BE2C (cell line): ENCODE measurements around the gene MVK.

ENCODE experiments used
- DNase-seq: peaks from one replicate; pipeline ENCODE4 v3.0.0-alpha.2; 2020
- H3K27me3 ChIP-seq: fragments of 250-450 bp; sonication (Bioruptor Pico); 2 replicates; pipeline ENCODE4 v1.5.1; 2020; ENCODE audit warnings: mild to moderate bottlenecking
- H3K36me3 ChIP-seq: fragments of 250-450 bp; sonication (Bioruptor Pico); 2 replicates; pipeline ENCODE4 v1.5.1; 2020; ENCODE audit warnings: mild to moderate bottlenecking
- H3K4me1 ChIP-seq: fragments of 250-450 bp; sonication (Bioruptor Pico); 2 replicates; pipeline ENCODE4 v1.5.1; 2020
- H3K4me3 ChIP-seq: 2 replicates; pipeline ENCODE4 v1.5.1; 2011; ENCODE audit warnings: low read depth, low read length
- H3K9me3 ChIP-seq: fragments of 250-450 bp; sonication (Bioruptor Pico); 2 replicates; pipeline ENCODE4 v1.5.1; 2020
- CTCF ChIP-seq: IDR thresholded peaks from 2 replicates; pipeline ENCODE4 v1.5.1; 2012; ENCODE audit warnings: mild to moderate bottlenecking, low read depth, low read length

The MVK gene

GRCh38 chr12:109615556-109616229 lies 42.1 kb downstream of the MVK start:
- Histone ChIP-seq H3K36me3 (no peaks in the 10 kb centered on the region), H3K4me1 (peaks cover 40% of the 10 kb centered on the region), H3K4me3 (no peak overlapping the region), H3K9me3 (no peaks in the 10 kb centered on the region), H3K27me3 (no peaks in the 10 kb centered on the region)
- TF ChIP-seq CTCF = no peak
- no peak for DNase-seq

DNA sequence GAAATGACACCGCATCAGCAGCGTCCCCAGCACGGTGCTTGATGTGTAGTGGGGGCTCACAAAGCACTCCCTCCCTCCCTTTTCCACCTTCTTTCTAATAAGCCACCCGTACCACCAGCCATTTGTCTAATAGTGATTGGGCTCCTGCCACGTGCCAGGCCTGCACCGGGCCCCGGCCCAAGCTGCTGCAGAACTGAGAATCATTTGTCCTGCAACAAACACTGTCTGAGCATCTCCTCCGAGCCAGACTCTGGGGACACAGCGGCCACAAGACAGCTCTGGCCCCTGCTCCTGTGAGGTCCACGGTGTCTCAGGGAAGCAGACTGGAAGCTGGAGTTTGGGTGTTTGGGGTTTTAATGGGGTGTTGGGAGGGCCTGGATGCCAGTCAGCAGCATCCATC lies 43.9 kb downstream of the MVK start:
- H3K27me3 ChIP-seq = no peaks in the 10 kb centered on the region
- TF ChIP-seq CTCF = no peak

GRCh38 chr12:109618082-109618481 lies 44.5 kb downstream of the MVK start:
- no peak overlapping the region for H3K4me3 ChIP-seq
- no peak for DNase-seq
- H3K27me3 ChIP-seq = no peaks in the 10 kb centered on the region
- TF ChIP-seq CTCF = no peak
- peaks cover 46% of the 10 kb centered on the region for H3K4me1 ChIP-seq
- H3K9me3 ChIP-seq = no peaks in the 10 kb centered on the region
- no peaks in the 10 kb centered on the region for H3K36me3 ChIP-seq

More for the DNA sequence above, 43.9 kb downstream of the MVK start:
- Histone ChIP-seq H3K9me3 (no peaks in the 10 kb centered on the region), H3K4me1 (peaks cover 49% of the 10 kb centered on the region), H3K36me3 (no peaks in the 10 kb centered on the region), H3K4me3 (no peak overlapping the region)
- no peak for DNase-seq

DNA sequence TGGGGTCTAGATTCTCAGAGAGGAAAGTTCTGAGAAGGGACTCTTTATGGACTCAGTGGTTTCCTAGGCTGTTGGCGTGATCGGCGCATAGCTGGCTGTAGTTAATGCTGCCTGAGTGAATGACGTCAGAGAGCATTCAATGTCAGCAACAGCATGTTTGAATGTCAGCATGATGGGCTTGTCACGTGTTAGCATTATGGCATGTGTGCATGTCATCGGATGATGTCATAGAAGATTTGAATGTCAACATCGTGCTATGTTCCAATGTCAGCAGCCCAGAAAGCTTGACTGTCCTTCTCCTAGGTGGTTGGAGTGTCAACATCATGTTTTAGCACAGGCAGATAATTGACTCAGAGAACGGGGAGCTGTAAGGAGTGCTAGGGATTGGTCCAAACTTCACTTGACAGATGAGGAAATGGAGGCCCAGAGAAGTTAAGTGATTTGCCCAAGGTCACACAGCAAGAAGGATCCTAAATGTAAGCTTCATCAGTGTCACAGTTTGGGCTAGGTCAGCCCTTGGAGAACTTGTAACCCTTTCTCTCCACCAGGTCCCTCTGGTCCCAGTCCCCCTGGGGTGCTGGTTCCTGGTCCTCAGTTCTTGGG lies 45.5 kb downstream of the MVK start:
- no peaks in the 10 kb centered on the region for H3K9me3 ChIP-seq
- no peak overlapping the region for H3K4me3 ChIP-seq
- peaks cover 39% of the 10 kb centered on the region for H3K4me1 ChIP-seq
- no peak for DNase-seq
- TF ChIP-seq CTCF = no peak
- no peaks in the 10 kb centered on the region for H3K36me3 ChIP-seq
- no peaks in the 10 kb centered on the region for H3K27me3 ChIP-seq

DNA sequence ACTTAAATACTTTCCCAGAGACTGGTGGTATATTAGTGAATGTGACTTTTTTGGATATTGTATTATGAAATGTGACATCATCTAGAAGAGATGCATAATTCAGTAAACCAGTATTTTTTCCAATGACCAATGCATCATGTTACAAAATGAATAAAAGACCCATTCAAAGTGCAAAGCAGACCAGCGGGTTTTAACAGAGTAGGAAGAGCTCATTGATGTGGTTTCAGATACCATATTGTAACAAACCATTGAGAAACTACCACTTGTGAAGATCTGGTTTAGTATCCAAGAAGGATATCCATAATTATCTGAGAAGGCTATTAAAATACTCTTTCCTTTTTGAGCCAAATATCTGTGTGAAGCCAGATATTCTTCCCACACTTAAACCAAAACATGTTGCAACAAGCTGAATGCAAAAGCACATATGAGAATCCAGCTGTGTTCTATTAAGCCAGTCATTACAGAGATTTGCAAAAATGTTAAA lies 47.7 kb downstream of the MVK start:
- peaks cover 42% of the 10 kb centered on the region for H3K4me1 ChIP-seq
- no peak for DNase-seq
- no peaks in the 10 kb centered on the region for H3K27me3 ChIP-seq
- H3K36me3 ChIP-seq = no peaks in the 10 kb centered on the region
- H3K4me3 ChIP-seq = no peak overlapping the region
- TF ChIP-seq CTCF = no peak
- no peaks in the 10 kb centered on the region for H3K9me3 ChIP-seq

DNA sequence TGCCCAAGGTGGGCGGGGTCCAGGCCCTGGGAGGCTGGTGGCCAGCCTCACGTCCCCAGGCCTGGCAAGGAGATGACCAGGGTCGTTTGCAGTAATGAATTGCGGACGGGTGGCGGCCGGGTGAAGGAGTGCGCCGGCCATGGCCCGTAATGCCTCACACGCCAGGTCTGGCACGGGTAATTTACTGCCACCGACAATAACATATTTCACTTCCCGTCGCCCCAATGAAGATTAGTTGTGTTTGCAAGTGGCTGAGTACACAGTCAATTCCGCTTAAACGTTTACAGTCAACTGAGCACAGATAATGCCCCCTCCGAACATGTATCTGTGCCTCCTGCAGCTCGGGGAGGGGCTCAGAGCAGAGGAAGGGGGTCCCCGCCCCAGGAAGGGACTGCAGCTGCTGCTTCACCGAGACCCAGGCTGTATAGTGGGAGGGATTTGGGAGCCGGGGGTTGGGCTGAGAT lies 48.3 kb downstream of the MVK start:
- no peak for DNase-seq
- Histone ChIP-seq H3K4me3 (no peak overlapping the region), H3K9me3 (no peaks in the 10 kb centered on the region), H3K27me3 (no peaks in the 10 kb centered on the region), H3K4me1 (peaks cover 35% of the 10 kb centered on the region), H3K36me3 (no peaks in the 10 kb centered on the region)
- no peak for TF ChIP-seq CTCF
